NK-92 treated with Interleukin-12 subunit alpha and Interleukin-12 subunit beta, amount 100 ng/mL, for 24 hours (cell line): ENCODE results near the gene MAGI2.

Source experiments
- DNase-seq: peaks from one replicate; lab custom pipeline; 2025; lab: John Stamatoyannopoulos, UW

The MAGI2 gene

DNA sequence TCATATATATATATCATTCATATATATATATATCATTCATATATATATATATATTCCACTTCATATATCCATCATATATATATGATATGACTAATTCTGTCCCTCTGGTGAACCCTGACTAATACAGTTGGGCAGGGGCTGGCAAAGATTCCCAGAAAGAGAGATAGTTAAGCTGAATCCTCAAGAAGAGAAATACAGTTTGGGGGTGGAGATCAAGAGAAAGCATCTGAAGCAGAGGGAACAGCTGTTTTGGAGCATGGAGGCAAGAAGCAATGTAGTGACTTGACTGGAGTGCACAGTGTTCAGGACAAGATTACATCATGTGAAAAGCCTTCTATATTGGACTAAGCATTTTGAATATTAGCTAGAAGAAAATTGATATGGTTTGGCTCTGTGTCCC lies 540.7 kb downstream of the MAGI2 start:
- no peak for DNase-seq

GRCh38 chr7:78906735-78907134 lies 546.7 kb downstream of the MAGI2 start:
- no peak for DNase-seq

GRCh38 chr7:78905436-78905835 lies 548.0 kb downstream of the MAGI2 start:
- DNase-seq, result no peak

DNA sequence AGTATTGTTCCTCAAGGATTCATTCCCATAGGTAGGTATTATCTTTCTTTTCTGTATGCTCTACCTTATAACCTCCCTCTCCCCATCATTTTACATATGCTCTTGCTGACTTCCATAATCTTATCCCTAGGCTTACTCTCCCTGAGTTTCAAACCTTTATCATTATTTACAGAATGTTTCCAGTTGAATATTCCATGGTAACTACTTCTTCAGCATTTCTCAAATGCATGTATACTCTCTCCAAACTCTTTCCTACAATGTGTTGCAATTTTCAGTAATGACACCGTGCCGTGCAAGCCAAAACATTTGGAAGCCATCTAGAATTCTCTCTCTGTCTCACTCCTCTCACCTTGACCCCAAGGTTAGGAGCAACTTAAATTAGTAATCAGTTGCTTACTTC lies 548.5 kb downstream of the MAGI2 start:
- DNase-seq, result no peak

DNA sequence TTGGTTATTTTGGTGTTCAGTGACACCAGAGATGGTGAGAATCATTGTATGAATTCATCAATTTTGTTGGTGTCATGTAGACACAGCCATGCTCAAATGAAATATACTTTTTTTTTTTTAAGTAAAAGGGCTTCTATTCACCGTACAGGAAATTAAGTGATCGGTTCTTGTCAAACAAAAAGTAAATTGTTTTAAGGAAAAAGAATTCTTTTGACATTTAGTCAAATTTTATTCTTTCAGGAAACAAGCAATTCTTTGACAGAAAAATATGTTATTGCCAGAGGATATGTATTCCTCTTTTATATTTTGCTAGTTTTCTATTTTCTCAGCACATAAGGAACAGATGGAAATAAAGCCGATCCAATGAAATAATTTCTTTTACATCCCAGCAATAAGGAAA lies 551.9 kb downstream of the MAGI2 start:
- DNase-seq, result no peak

DNA sequence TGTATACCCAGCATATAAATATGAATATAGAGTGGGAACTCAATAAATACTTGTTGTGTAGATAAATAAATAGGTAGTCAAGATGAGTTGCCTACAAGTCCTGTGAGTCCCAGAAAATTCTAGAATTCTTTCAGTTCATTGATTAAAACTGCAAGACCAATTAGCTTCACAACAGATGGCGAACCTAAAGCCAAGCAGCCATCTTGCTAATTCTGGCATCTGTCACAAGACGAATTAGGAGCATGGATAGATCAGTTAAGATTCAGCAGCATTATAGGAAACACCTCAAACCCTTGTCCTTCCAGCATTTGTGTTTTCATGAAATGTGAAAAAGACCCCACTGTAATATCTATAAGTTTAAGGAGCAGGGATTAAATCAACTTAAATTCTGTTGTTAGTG lies 552.7 kb downstream of the MAGI2 start:
- no peak for DNase-seq

- no peak for DNase-seq
These were observed 558.1 kb downstream of the MAGI2 start for GRCh38 chr7:78895393-78895792.

- DNase-seq, result no peak
These were observed 574.3 kb downstream of the MAGI2 start for GRCh38 chr7:78879206-78879605.

GRCh38 chr7:78873117-78873516 lies 580.4 kb downstream of the MAGI2 start:
- DNase-seq, result no peak

- DNase-seq, result no peak
These were observed 589.1 kb downstream of the MAGI2 start for GRCh38 chr7:78864339-78864738.

DNA sequence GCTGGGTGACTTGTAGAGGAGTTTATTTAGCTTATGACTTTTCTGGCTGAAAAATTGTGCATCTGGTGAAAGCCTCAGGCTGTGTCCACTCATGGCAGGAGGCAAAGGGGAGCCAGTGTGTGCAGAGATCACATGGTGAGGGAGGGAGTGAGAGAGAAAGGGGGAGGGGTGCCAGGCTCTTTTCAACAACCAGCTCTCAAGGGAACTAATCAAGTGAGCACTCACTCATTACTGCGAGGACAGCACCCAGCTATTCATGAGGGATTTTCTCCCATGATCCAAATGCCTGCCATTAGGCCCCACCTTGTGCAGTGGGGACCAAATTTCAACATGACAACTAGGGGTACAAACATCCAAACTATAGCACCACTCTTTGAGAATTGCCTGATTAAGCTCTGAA lies 590.2 kb downstream of the MAGI2 start:
- DNase-seq, result no peak

- no peak for DNase-seq
These were observed 591.0 kb downstream of the MAGI2 start for GRCh38 chr7:78862411-78862900.

DNA sequence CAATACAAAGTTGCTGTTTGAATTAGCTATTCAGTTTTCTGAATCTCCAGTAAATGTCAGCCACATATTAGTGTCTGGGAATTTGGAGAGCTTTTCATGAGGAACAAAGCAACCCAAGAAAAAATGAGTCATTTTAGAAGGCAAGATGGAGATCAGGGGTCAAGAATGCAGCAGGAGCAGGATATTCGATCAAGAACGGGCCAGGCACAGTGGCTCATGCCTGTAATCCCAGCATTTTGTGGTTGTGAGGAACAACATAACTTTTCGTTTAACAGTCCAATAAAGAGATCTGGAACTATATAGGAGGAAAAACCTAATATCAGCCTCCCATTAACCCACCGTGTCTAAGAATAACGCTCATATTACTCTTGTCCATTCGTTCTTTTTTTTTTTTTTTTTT lies 600.5 kb downstream of the MAGI2 start:
- no peak for DNase-seq

- no peak for DNase-seq
These were observed 603.2 kb downstream of the MAGI2 start for GRCh38 chr7:78850093-78850740.

DNA sequence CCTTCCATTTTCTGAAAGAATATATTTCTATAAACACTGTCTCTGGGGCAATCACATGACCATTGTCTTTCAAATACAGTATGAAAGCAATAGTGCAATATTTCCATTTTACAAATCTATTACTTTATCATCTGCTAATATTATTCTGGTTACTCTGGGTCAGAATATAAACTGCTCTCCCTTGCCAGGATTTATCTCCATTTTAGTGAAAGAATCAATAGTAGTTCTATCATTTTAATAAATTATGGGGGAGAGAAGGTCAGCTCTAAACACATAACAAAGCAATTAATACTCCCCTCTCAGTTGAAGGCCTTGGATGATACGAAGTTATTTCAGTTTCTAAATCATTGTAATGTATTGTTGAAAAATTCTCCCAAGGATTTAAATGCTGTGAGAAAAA lies 608.3 kb downstream of the MAGI2 start:
- DNase-seq, result no peak

DNA sequence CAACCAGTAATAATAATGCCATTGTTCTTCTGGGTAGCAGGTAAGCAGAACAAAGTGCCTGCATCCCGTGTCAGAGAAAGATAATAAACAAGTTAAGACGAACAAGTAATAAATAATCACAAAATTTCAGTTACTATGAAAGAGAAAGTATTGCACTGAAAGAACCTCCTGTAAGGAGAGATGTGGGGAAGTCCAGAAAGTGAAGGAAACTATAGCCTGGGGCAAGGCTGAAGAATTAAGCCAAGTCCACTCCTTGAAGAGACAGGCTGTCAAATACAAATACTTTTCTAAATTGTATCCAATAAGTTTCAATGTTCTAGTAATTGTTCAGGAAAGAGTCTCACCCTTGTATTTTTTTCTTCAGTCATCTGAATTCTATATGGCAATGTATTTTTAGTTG lies 611.4 kb downstream of the MAGI2 start:
- no peak for DNase-seq

- DNase-seq, result no peak
These were observed 617.6 kb downstream of the MAGI2 start for GRCh38 chr7:78835897-78836296.

- no peak for DNase-seq
These were observed 625.1 kb downstream of the MAGI2 start for GRCh38 chr7:78828317-78828716.

- DNase-seq, result no peak
These were observed 649.9 kb downstream of the MAGI2 start for GRCh38 chr7:78803501-78804127.

DNA sequence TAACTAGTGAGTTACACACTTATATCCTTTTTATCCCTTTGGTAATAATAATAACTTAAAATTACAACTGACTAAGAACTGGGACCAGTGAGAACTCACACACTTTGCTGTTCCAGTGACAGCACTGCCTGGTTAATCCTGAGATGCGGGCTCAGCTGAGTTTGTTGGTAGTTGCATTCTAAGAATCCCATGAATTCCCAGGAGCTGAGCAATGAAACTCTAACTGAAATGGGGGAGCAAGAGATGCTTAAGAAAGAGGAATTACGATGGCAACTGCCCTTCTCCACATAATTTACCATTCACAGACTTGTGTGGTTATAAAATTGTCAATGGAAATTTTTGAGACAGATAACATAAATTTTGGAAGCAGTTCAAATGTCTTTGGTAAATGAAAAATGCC lies 659.4 kb downstream of the MAGI2 start:
- no peak for DNase-seq

DNA sequence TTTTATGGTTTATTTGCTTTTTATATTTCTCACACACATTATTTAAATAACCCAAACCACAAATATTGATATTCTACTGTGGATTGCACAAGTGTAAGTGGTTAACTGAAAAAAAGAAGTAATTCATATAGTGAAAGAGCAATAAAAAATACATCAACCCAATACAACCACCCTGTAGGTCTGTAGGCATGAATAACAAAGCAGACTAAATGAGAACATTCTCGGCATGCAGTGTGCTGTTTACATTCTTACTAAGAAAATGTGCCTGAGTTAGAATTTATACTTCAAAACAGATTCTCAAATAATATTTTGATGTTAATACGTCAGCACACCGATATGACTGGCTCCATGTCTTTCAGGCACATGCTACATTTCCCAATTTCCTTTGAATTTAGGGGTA lies 660.8 kb downstream of the MAGI2 start:
- no peak for DNase-seq

- no peak for DNase-seq
These were observed 661.5 kb downstream of the MAGI2 start for GRCh38 chr7:78792006-78792405.

DNA sequence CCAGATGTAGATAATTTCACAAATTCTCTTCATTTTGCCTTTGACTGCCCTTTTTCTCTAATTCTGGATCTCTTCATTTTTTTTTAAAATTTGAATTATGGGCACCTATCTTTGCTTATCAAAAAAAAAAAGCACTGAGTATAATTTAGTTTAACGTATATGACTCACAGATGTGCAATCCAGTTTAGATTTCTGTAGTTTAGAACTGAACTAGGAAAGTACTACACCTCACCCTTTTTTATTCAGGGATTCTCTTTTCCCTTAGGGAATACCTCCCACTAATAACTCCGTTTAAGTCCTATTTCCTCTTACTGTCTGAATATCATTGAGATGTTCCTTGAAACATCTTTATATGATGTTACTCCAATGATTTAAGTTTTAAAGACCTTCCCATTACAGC lies 665.0 kb downstream of the MAGI2 start:
- no peak for DNase-seq

DNA sequence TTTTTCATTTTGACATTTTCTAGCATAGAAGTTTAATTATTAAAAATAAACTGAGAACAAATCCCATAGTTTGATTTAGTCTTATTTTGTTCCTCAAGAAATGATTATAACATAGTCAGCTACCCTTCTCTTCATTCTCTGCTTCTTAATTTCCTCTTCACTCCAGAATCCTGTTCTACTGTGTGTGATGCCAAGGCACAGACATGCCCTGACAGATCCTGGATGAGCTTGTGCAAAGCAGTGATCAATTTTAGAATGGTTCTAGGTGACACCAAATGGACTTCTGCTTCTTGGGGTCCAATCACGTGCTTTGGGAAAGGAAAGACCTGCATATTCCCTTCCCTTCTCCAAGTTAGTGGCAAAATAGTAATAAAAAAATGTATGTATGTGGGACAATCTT lies 665.6 kb downstream of the MAGI2 start:
- DNase-seq, result no peak
